Measurements from ENCODE around the gene RPS14.

RPS14 gene

DNA sequence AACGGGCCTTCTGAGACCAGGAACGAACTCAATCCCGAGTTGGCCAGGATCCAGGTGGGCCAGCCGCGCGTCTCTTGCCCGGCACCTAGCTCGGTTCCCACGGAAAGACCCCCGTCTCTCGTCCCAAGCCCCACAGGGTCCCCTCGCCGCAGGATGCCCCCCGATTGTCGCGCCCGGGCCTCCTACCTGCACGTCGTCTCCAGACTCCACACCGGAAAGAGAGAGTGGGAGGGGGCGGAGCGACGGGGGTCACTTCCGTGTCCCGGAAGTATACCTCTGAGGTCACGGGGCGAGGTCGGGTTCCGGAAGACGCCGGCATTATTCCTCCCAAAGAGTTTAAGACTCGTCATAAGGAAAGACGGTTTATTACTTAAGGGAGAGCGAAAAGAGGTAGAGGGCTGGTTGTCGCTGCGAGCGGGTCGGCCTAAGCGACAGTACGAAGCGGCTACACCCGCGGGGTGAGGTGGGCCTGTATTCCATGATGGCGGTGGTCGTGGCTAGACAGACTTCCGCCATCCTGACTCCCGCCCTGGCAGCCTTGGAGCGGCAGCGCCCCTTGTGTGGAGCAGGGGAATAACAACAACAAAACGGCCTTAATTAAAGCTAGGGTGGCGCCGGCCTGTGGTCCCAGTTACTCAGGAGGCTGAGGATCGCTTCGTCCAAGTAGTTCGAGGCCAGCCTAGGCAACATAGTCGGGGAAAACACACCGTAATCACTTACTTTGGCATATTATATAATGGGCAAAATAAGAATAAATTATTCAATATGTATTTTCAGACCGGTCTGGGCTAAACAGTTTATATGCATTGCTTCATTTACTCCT, at the start of gene RPS14:
Gene RPS14, minus strand, starts transcription at position 223 of the 823 bp plus-strand sequence. CDS start 2,006 bp downstream, outside the sequence.
- peak; percentile 94 for DNase-seq

DNA sequence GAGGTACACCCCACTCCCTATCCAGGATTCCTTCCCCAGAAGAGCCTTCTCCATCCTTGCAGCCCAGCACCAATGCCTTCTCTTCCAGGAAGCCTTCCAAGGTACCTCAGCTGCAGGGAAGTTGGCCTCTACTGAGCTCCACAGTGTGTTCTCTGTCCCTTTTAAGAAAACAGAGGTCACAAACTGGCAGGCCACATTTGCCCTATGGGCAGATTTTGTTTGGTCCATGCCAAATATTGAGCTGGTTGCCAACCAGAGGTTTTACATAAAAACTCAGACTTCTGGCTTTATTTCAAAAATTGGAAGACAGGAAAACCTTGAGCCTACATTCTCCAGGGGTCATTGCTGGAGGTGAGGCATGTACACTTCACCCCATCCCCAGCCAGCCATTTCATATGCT, 49.4 kb upstream of the RPS14 start:
- DNase-seq, result no peak

DNA sequence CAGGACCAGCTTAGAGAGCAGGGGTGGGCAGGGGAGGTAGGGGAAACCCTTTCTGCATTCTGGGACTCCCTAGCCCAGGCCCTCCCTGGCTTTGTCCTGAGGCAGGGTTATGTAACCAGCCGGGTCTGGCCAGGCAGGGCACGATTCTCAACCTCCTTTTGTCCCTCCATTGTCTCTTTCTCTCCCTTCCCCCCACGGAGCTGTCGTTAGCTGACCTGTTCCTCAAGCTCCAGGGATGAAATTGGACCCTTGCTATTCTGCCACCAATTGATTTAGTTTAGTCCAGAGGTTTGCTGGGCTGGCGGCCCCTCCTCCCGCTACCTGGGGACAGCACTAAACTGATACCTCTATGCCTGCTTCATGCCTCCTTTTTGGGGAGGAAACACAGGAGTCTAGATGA, 49.0 kb upstream of the RPS14 start:
- DNase-seq, result no peak

GRCh38 chr5:150497989-150498317, 48.4 kb upstream of the RPS14 start:
- no peak for DNase-seq

GRCh38 chr5:150497274-150497988, 47.9 kb upstream of the RPS14 start:
- DNase-seq, result no peak

- no peak for DNase-seq
These were observed 47.0 kb upstream of the RPS14 start for GRCh38 chr5:150496534-150496933.

- no peak for DNase-seq
These were observed 46.6 kb upstream of the RPS14 start for GRCh38 chr5:150496098-150496497.

DNA sequence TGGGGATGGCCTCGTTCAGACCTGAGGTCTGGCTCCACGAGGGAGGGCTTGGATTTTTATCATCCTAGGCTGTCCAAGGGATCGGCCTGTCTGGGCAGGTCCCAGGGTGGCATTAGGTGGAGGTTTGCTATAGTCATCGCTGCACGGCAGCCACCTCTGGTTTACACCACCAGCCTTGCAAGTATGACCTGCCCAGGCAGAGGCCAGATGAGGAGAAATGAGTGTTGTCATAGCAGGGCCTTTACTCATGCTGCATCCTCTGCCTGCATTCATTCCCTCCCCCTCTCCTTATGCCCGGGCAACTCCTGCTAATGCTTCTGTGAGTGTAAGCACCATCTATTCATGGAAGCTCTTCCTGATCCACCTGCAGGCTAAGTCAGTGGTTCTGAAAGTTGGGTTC, 43.1 kb upstream of the RPS14 start:
- DNase-seq, result no peak

DNA sequence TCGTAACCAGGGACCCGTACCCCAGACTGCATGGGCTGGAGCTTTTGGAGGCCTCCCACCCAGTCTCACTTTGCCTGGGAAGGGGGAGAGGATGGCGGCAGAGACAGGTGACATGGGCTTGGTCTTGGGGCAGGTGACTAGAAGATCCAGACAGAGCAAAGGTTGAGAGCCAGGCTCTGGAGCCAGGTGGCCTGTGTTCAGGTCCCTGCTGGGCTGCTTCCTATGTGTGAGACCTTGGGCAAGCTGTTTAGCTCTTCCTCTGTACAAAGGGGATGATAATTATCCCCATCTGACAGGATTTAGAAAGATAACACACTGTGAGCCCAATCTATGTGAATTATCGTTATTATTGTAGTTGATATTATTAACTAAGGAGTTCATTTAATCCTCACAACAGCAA, 42.3 kb upstream of the RPS14 start:
- DNase-seq, result no peak

- DNase-seq, result no peak
These were observed 41.2 kb upstream of the RPS14 start for GRCh38 chr5:150490754-150491153.

- no peak for DNase-seq
These were observed 40.7 kb upstream of the RPS14 start for GRCh38 chr5:150490296-150490669.

GRCh38 chr5:150489360-150490295, 40.1 kb upstream of the RPS14 start:
- no peak for DNase-seq

DNA sequence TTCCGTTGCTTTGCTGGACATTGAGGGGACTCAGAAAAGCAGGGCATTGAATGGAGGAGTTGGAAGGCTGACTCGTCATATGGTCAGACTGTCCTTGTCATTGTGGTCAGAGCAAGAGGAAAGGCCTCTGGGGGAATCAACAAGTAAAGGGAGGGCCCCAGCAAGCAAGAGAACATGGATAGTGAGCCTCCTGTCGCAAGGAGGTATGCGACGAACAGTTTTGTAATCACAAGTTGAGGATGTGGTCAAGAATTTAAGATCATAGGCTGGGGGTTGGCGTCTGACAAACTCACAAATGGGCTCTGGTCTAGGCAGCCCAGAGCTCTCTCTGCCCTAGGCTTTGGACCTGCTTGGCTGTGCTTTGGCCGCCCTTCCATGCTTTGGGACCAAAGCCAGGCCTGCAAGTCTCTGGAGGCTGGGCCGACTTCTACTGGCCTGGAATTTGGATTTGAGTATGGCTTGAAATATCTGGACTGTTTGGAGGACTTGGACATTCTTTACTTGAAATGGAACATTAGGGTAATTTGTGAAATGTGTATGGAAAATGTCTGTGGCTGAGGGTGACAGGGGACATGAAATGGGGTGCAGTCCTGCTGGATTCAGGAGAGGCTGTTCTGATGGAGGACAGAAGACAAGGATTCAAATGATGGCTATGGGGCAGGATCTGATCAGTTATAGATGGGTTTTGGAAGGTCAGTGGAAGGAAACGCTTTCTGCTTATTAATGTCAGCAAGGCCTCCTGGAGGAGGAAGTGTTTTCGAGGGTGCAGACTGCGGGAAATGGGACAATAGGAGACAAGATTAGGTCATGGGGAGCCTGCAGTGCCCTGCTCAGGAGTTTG, 39.2 kb upstream of the RPS14 start:
- no peak for DNase-seq

GRCh38 chr5:150487199-150488061, 37.9 kb upstream of the RPS14 start:
- DNase-seq, result no peak

DNA sequence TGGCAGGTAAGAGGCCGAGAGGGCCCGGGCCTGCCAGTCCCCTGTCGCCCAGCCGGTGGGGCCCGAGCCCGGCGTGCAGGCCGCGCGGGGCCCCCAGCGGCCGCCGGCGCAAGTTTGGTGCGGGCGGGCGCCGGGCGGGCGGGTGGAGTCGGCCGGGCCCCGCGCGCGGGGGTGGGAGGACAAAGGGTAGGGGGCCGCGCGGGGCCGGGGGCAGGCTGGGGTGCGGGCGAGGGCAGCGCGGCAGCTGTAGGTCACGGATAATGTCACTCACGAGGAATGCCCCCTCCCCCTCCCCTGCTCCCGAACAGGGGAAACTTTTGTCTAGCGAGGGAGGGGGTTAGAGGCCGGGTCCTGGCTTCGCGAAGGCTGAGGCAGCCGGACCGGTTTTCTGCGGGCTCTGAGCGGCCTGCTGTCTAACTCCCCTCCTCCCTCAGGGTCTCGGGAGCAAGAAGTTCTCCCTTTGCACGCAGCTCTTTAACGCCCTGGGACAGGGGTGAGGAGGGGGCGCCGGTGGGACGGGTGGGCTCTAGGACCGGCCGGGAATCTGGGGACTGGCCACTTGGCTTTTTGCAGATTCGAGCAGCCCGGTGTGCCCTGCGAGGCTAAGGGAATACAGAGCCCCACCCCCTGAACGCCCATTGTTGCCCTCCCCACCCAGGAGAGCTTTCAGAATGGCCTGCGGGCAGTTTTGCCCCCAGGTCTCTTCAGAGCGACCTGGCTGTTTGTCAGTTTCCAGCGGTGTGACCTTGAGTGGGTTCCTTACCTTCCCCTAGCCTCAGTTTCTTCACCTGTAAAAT, 37.1 kb upstream of the RPS14 start:
- DNase-seq, result peak; percentile 57

GRCh38 chr5:150485693-150486401, 36.3 kb upstream of the RPS14 start:
- peak; percentile 46 for DNase-seq

DNA sequence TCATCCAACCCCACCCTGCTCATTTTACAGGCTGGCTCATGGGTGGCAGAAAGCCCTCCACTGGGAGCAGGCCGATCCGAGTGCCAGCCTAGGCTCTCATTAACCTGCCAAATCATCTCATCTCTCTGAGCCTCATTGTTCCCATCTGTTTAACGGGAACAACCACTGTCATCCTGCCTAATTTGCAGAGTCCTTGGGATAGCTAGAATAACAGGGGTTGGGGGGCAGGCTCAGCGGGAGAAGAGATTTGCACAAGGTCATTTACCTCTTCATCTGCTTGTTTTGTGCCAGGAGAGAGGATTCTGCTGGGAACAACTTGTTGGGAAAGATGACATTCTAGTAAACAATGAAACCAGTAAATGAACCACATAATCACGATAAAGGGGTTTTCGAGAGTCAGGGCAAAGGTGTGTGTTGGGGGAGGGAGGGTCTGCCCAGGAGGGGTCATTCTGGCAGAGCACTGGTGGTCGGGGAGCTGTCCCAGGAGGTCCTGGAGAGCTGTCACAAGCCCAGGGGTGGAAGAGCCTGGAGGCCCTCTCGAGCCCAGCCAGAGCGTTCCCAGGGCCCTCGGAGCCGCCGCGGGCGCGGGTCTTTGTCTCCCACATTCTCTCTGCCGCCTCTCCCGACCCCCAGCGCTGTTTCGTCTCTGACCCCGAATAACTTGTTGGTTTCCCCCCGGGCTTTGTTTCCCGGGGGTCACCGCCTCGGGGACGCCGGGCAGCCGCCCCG, 35.6 kb upstream of the RPS14 start:
- DNase-seq, result peak; percentile 6

GRCh38 chr5:150481972-150482406, 32.5 kb upstream of the RPS14 start:
- DNase-seq, result no peak

DNA sequence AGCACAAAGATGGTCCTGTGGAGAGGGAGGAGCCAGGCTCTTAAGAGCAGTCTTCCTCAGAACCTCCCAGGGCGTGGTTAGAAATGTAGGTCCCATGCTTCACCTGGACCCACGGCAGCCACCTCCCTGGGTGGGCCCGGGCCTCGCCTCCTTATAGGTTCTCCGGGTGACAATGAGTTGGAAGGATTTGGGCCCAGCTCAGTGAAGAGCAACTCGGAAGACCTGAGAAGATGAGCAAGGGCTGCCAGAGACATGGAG, 32.1 kb upstream of the RPS14 start:
- no peak for DNase-seq
